ENCODE results near the gene PLA2G2A. TPM values are rescaled to one million over a fixed set of nuclear protein-coding genes. Genes with fewer than 3 reads are reported as not detected.

Gene PLA2G2A
- total and polyA plus RNA-seq, 2 donors: 0.48 to 1,346 TPM

DNA sequence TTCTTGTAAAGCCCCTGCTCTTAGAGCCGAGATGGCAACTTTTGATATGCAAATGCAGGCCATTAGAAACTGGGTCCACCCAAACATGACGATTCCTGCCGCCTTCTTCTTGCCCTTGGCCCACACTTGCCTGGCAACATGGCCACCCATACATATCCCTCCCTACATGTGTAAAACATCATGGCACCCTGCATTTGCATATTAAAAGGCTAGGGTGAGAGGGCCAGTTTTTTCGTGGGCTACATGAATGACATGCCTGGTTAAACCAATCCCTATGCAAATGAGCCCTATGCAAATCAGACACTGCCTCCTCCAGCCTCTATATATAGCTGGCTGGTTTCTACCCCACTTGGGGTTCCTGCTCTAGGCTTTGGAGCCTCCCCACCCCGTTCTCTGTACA lies 18.8 kb downstream of the PLA2G2A start:
- no peak for DNase-seq (ENCODE audit: extremely low spot score)
- WGBS: 52% methylated on average over 5 of the region's 5 CpGs

GRCh38 chr1:19957779-19958178 lies 21.6 kb downstream of the PLA2G2A start:
- Histone ChIP-seq H3K4me1 (ENCODE audit: insufficient read depth) (no peaks in the 10 kb centered on the region), H3K27ac (ENCODE audit: low read depth) (no peak overlapping the region), H3K4me3 (ENCODE audit: low read depth, low read length) (no peak overlapping the region), H3K36me3 (ENCODE audit: insufficient read depth) (no peaks in the 10 kb centered on the region)
- WGBS: 70% methylated on average over 4 of the region's 4 CpGs
- DNase-seq (ENCODE audit: extremely low spot score): no peak

More for the DNA sequence above, 18.8 kb downstream of the PLA2G2A start:
- H3K27ac ChIP-seq (ENCODE audit: low read depth): no peak overlapping the region
- no peaks in the 10 kb centered on the region for H3K4me1 ChIP-seq (ENCODE audit: insufficient read depth)
- no peaks in the 10 kb centered on the region for H3K36me3 ChIP-seq (ENCODE audit: insufficient read depth)
- no peak overlapping the region for H3K4me3 ChIP-seq (ENCODE audit: low read depth, low read length)

DNA sequence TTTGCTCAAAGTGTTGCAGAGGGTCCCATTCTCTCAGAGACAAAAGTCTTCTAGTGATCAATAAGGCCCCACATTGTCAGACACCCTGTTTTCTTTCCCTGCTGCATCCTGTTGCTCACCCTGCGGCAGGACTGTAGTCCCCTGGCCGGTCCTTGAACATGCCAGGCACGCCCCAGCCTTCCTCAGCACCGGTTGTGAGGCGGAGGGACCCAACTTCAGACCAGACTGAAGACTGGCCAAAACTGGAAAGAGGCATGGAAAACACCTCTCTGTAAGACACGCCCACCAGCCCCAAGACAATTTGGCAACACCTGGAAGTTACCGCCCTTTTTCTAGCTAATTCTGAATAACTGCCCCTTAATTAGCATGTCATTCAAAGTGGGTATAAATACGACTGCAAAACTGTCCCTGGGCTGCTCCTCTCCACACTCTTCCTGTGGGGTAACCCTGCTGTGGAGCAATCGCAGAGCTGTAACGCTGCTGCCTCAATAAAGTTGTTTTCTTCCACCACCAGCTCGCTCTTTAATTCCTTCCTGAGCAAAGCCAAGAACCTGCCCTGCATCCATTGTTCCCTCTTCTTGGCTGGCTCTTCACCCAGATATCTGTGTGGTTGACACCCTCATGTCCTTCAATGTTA lies 23.8 kb downstream of the PLA2G2A start:
- Histone ChIP-seq H3K4me1 (ENCODE audit: insufficient read depth) (no peaks in the 10 kb centered on the region), H3K27ac (ENCODE audit: low read depth) (no peak overlapping the region), H3K36me3 (ENCODE audit: insufficient read depth) (no peaks in the 10 kb centered on the region), H3K4me3 (ENCODE audit: low read depth, low read length) (no peak overlapping the region)
- no peak for DNase-seq (ENCODE audit: extremely low spot score)
- 68% methylated on average over 11 of the region's 11 CpGs for WGBS

- Histone ChIP-seq H3K4me3 (ENCODE audit: low read depth, low read length) (no peak overlapping the region), H3K4me1 (ENCODE audit: insufficient read depth) (no peaks in the 10 kb centered on the region), H3K27ac (ENCODE audit: low read depth) (no peak overlapping the region), H3K36me3 (ENCODE audit: insufficient read depth) (no peaks in the 10 kb centered on the region)
- no peak for DNase-seq (ENCODE audit: extremely low spot score)
- WGBS: 89% methylated on average over 2 of the region's 2 CpGs
Measured at GRCh38 chr1:19954059-19954458, 25.4 kb downstream of the PLA2G2A start.

- Histone ChIP-seq H3K36me3 (ENCODE audit: insufficient read depth) (no peaks in the 10 kb centered on the region), H3K4me3 (ENCODE audit: low read depth, low read length) (no peak overlapping the region), H3K27ac (ENCODE audit: low read depth) (no peak overlapping the region), H3K4me1 (ENCODE audit: insufficient read depth) (no peaks in the 10 kb centered on the region)
- 58% methylated on average over 2 of the region's 2 CpGs for WGBS
- DNase-seq (ENCODE audit: extremely low spot score): no peak
Measured at GRCh38 chr1:19949016-19949415, 30.4 kb downstream of the PLA2G2A start.

- H3K4me1 ChIP-seq (ENCODE audit: insufficient read depth): no peaks in the 10 kb centered on the region
- DNase-seq (ENCODE audit: extremely low spot score): no peak
- no peak overlapping the region for H3K27ac ChIP-seq (ENCODE audit: low read depth)
- 57% methylated on average over 3 of the region's 3 CpGs for WGBS
- no peaks in the 10 kb centered on the region for H3K36me3 ChIP-seq (ENCODE audit: insufficient read depth)
- H3K4me3 ChIP-seq (ENCODE audit: low read depth, low read length): no peak overlapping the region
Measured at GRCh38 chr1:19946971-19947370, 32.4 kb downstream of the PLA2G2A start.

DNA sequence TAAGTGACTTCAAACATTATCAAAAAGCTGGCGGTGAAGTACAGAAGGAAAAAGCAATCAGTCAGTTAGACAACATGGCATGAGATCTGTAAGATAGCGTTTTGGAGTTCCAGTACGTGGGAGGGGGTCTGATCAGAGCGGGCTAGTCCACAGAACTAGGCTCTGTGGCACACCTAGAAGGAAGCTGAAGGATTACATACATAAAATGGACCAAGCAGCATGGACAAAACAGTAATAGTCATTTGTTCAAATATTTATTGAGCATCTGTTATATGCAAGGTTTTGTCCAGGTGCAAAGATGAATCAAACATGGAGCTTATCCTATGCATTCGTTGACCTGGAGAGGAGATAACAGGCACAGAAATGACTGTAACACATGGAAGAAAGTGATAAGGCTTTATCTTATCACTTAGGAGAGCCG lies 33.1 kb downstream of the PLA2G2A start:
- Histone ChIP-seq H3K27ac (ENCODE audit: low read depth) (no peak overlapping the region), H3K4me1 (ENCODE audit: insufficient read depth) (no peaks in the 10 kb centered on the region), H3K4me3 (ENCODE audit: low read depth, low read length) (no peak overlapping the region), H3K36me3 (ENCODE audit: insufficient read depth) (no peaks in the 10 kb centered on the region)
- DNase-seq (ENCODE audit: extremely low spot score): no peak
- WGBS: 38% methylated on average over 6 of the region's 6 CpGs

- no peak for DNase-seq (ENCODE audit: extremely low spot score)
- WGBS: 32% methylated on average over 2 of the region's 2 CpGs
- Histone ChIP-seq H3K27ac (ENCODE audit: low read depth) (no peak overlapping the region), H3K36me3 (ENCODE audit: insufficient read depth) (no peaks in the 10 kb centered on the region), H3K4me3 (ENCODE audit: low read depth, low read length) (no peak overlapping the region), H3K4me1 (ENCODE audit: insufficient read depth) (no peaks in the 10 kb centered on the region)
Measured at GRCh38 chr1:19945914-19946313, 33.5 kb downstream of the PLA2G2A start.

- Histone ChIP-seq H3K4me1 (ENCODE audit: insufficient read depth) (no peaks in the 10 kb centered on the region), H3K4me3 (ENCODE audit: low read depth, low read length) (no peak overlapping the region), H3K27ac (ENCODE audit: low read depth) (no peak overlapping the region), H3K36me3 (ENCODE audit: insufficient read depth) (no peaks in the 10 kb centered on the region)
- no peak for DNase-seq (ENCODE audit: extremely low spot score)
- 95% methylated on average over 2 of the region's 2 CpGs for WGBS
Measured at GRCh38 chr1:19942657-19943056, 36.8 kb downstream of the PLA2G2A start.

- H3K27ac ChIP-seq (ENCODE audit: low read depth): no peak overlapping the region
- H3K4me3 ChIP-seq (ENCODE audit: low read depth, low read length): no peak overlapping the region
- no peaks in the 10 kb centered on the region for H3K4me1 ChIP-seq (ENCODE audit: insufficient read depth)
- WGBS: 62% methylated on average over 3 of the region's 3 CpGs
- DNase-seq (ENCODE audit: extremely low spot score): no peak
- H3K36me3 ChIP-seq (ENCODE audit: insufficient read depth): no peaks in the 10 kb centered on the region
Measured at GRCh38 chr1:19942088-19942487, 37.3 kb downstream of the PLA2G2A start.

- Histone ChIP-seq H3K27ac (ENCODE audit: low read depth) (no peak overlapping the region), H3K4me3 (ENCODE audit: low read depth, low read length) (no peak overlapping the region), H3K36me3 (ENCODE audit: insufficient read depth) (no peaks in the 10 kb centered on the region), H3K4me1 (ENCODE audit: insufficient read depth) (no peaks in the 10 kb centered on the region)
- no peak for DNase-seq (ENCODE audit: extremely low spot score)
- 93% methylated on average over 3 of the region's 3 CpGs for WGBS
Measured at GRCh38 chr1:19941206-19941568, 38.2 kb downstream of the PLA2G2A start.

GRCh38 chr1:19940486-19941205 lies 38.8 kb downstream of the PLA2G2A start:
- Histone ChIP-seq H3K4me3 (ENCODE audit: low read depth, low read length) (no peak overlapping the region), H3K36me3 (ENCODE audit: insufficient read depth) (no peaks in the 10 kb centered on the region), H3K27ac (ENCODE audit: low read depth) (no peak overlapping the region), H3K4me1 (ENCODE audit: insufficient read depth) (no peaks in the 10 kb centered on the region)
- WGBS: 78% methylated on average over 7 of the region's 7 CpGs
- no peak for DNase-seq (ENCODE audit: extremely low spot score)

DNA sequence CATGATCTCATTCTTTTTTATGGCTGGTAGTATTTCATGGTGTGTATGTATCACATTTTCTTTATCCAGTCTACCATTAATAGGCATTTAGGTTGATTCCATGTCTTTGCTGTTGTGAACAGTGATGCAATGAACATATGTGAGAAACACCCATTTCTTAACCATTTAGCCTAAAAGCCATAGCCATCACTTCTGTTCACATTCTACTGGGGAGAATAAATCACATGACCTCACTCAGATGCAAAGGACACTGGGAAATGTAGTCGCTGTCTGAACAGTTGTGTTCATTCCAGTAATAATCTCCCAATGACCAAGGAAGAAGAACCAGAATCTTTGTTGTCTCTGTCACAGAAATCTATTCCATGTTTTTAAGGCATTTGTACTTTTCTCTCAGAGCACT lies 40.9 kb downstream of the PLA2G2A start:
- H3K36me3 ChIP-seq (ENCODE audit: insufficient read depth): no peaks in the 10 kb centered on the region
- 97% methylated on average over 1 of the region's 1 CpG for WGBS
- no peak overlapping the region for H3K27ac ChIP-seq (ENCODE audit: low read depth)
- H3K4me3 ChIP-seq (ENCODE audit: low read depth, low read length): no peak overlapping the region
- no peaks in the 10 kb centered on the region for H3K4me1 ChIP-seq (ENCODE audit: insufficient read depth)
- DNase-seq (ENCODE audit: extremely low spot score): no peak

DNA sequence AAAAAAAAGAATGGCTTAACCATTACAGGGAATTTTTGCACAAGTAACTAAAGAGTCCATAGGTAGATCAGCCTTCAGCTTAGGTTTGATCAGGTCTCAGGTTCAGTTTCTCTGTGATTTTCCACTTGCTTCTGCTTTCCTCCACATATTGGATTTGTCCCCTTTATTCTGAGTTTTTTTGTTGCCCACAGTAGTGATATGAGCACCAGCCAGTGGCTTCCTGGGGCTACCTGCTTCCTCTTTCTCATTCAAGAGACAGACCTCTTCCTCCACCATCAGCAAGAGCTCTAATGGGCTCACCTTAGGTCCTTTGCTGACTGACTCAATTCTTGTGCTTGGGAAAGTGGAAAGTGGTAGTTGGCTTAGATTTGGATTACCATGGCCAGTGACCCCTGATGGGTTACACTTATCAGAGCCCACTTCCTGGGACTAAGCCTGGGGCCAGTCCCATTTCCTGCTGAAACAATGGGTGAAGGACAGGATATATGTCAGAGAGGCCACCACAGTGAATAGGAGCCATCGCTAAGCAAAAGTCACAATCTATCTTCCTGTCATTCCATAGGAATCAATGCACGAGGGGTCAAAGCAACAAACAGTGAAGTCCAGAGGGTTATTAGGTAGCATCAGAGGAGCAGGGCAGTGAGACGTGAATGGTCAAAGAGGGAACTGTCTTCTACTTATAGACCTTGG lies 43.2 kb downstream of the PLA2G2A start:
- Histone ChIP-seq H3K36me3 (ENCODE audit: insufficient read depth) (no peaks in the 10 kb centered on the region), H3K27ac (ENCODE audit: low read depth) (no peak overlapping the region), H3K4me3 (ENCODE audit: low read depth, low read length) (no peak overlapping the region), H3K4me1 (ENCODE audit: insufficient read depth) (no peaks in the 10 kb centered on the region)
- WGBS: 74% methylated on average over 3 of the region's 3 CpGs
- DNase-seq (ENCODE audit: extremely low spot score): no peak

Measured in urinary bladder (tissue), 4 donors.